Measurements from ENCODE around the gene FAM117B. TPM values are rescaled to one million over a fixed set of nuclear protein-coding genes. Genes with fewer than 3 reads are reported as not detected.

The FAM117B gene
- total RNA-seq, 1 experiment from 2014 or later, result 9.1 TPM

DNA sequence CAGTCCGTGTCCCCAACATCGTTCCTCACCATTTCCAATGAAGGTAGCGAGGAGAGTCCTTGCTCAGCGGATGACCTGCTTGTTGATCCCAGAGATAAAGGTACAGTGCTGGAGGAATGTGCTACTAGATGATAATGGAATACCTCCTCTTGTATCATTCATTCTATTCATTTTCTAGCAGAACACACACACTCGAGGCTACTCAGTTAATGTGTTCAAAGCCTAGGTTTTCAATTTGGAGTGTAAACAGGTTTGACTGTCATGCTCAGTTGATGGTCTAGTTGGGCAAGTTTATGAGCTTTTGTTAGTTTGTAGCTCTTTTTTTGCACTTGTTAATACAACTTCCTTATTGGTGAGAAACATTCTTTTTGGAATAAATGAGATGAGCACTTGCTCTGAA lies 122.6 kb downstream of the FAM117B start:
- TF ChIP-seq, protein P1, sequence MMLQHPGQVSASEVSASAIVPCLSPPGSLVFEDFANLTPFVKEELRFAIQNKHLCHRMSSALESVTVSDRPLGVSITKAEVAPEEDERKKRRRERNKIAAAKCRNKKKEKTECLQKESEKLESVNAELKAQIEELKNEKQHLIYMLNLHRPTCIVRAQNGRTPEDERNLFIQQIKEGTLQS (IDR thresholded peaks at IDR 0.05), result no peak
- TF ChIP-seq, protein P2, sequence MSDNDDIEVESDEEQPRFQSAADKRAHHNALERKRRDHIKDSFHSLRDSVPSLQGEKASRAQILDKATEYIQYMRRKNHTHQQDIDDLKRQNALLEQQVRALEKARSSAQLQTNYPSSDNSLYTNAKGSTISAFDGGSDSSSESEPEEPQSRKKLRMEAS (IDR thresholded peaks at IDR 0.05), result no peak
- TF ChIP-seq ZFX (IDR thresholded peaks at IDR 0.05) (no peak), CEBPB (IDR thresholded peaks at IDR 0.05; ENCODE audit: low read depth) (no peak), EZH2 (IDR thresholded peaks at IDR 0.05) (no peak), ZNF274 (IDR thresholded peaks at IDR 0.05; ENCODE audit: low read depth, low read length) (no peak), FOSL1 (IDR thresholded peaks at IDR 0.05; ENCODE audit: low read depth) (no peak), EZH2phosphoT487 (IDR thresholded peaks at IDR 0.05; ENCODE audit: borderline replicate concordance) (no peak), JUND (IDR thresholded peaks at IDR 0.05) (no peak)
- RAD21 ChIA-PET (ENCODE audit: low non-redundant PET in 1 of 2, low total read pairs in 2 of 2, uncharacterized antibody in 2 of 2, unreplicated experiment in 2 of 2), result no interaction called here
- DNase-seq (ENCODE audit: low read depth, low spot score), result no peak
- H3K4me3 ChIP-seq (replicated peaks in 1 of 2; ENCODE audit: low read depth in 1 of 2, low read length in 2 of 2), result no peak overlapping the region
- no peaks in the 10 kb centered on the region for H3K27me3 ChIP-seq (ENCODE audit: insufficient read depth, low read length)
- no peak overlapping the region for H3K27ac ChIP-seq (ENCODE audit: low read depth, low read length)
- CTCF ChIA-PET, result no interaction called here
- POLR2A ChIA-PET, result no interaction called here
- no TSS peak for BruUV-seq (replicated peaks)
- no peak overlapping the region for H2AFZ ChIP-seq (ENCODE audit: low read depth, low read length, poor library complexity, severe bottlenecking)
- H4K20me1 ChIP-seq (ENCODE audit: insufficient read depth), result no peaks in the 10 kb centered on the region
- intact Hi-C loops (cut with micrococcal nuclease), result no loop called here
- no peaks in the 10 kb centered on the region for H3K4me1 ChIP-seq (ENCODE audit: control insufficient read depth in 1 of 2, insufficient read depth in 2 of 2, low read length in 2 of 2)
- ATAC-seq, result no peak
- no peaks in the 10 kb centered on the region for H3K79me2 ChIP-seq (ENCODE audit: insufficient read depth, low read length)
- no peaks in the 10 kb centered on the region for H3K9me3 ChIP-seq (ENCODE audit: control insufficient read depth in 1 of 2, insufficient read depth in 1 of 2, low read depth in 1 of 2, low read length in 2 of 2)
- no peak overlapping the region for H3K9ac ChIP-seq (ENCODE audit: low read length)
- H3K9me2 ChIP-seq (ENCODE audit: insufficient read depth), result no peaks in the 10 kb centered on the region
- no peaks in the 10 kb centered on the region; a peak in 1 of 4 replicates for H3K36me3 ChIP-seq (ENCODE audit: control insufficient read depth in 1 of 2, insufficient read depth in 2 of 2, low read length in 2 of 2)
- no peak overlapping the region for H3K4me2 ChIP-seq (ENCODE audit: low read length)

DNA sequence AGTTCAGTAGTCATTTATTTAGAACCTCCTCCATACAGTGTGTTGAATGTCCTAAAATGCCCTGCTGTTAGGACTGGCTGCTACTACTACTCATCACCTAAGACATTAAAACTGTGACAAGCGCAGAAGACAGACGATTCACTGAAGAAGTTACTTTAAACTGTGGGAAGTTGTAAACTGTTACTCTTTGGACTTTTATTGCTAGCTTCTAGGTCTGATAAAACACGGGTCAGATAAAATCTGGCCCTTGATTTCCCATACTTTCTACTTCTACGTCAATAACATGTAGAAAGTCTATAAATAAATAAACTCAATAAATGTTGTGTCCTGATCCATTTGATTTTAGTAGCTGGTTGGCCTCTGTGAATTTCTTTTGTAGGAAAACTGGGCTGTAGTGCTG lies 123.4 kb downstream of the FAM117B start:
- Histone ChIP-seq H3K4me1 (ENCODE audit: control insufficient read depth in 1 of 2, insufficient read depth in 2 of 2, low read length in 2 of 2) (no peaks in the 10 kb centered on the region), H3K79me2 (ENCODE audit: insufficient read depth, low read length) (no peaks in the 10 kb centered on the region), H3K36me3 (ENCODE audit: control insufficient read depth in 1 of 2, insufficient read depth in 2 of 2, low read length in 2 of 2) (no peaks in the 10 kb centered on the region; a peak in 1 of 4 replicates), H4K20me1 (ENCODE audit: insufficient read depth) (no peaks in the 10 kb centered on the region), H3K27me3 (ENCODE audit: insufficient read depth, low read length) (no peaks in the 10 kb centered on the region), H3K27ac (ENCODE audit: low read depth, low read length) (no peak overlapping the region), H3K9me2 (ENCODE audit: insufficient read depth) (no peaks in the 10 kb centered on the region), H2AFZ (ENCODE audit: low read depth, low read length, poor library complexity, severe bottlenecking) (no peak overlapping the region), H3K9me3 (ENCODE audit: control insufficient read depth in 1 of 2, insufficient read depth in 1 of 2, low read depth in 1 of 2, low read length in 2 of 2) (no peaks in the 10 kb centered on the region), H3K9ac (ENCODE audit: low read length) (no peak overlapping the region), H3K4me2 (ENCODE audit: low read length) (no peak overlapping the region), H3K4me3 (replicated peaks in 1 of 2; ENCODE audit: low read depth in 1 of 2, low read length in 2 of 2) (no peak overlapping the region)
- no peak for ATAC-seq
- ChIA-PET POLR2A (no interaction called here), RAD21 (ENCODE audit: low non-redundant PET in 1 of 2, low total read pairs in 2 of 2, uncharacterized antibody in 2 of 2, unreplicated experiment in 2 of 2) (no interaction called here), CTCF (no interaction called here)
- no peak for DNase-seq (ENCODE audit: low read depth, low spot score)
- intact Hi-C loops (cut with micrococcal nuclease), result no loop called here
- TF ChIP-seq, protein P1 (IDR thresholded peaks at IDR 0.05), result no peak
- TF ChIP-seq POLR2A (IDR thresholded peaks at IDR 0.05; ENCODE audit: borderline replicate concordance, extremely low read depth, insufficient read depth, insufficient read length) (no peak), EGR1 (IDR thresholded peaks at IDR 0.05; ENCODE audit: low read depth) (no peak), CEBPB (IDR thresholded peaks at IDR 0.05; ENCODE audit: low read depth) (no peak), ELF1 (IDR thresholded peaks at IDR 0.05; ENCODE audit: borderline replicate concordance, low read depth) (no peak), RAD21 (IDR thresholded peaks at IDR 0.05; ENCODE audit: low read depth) (no peak)
- TF ChIP-seq, protein P2 (IDR thresholded peaks at IDR 0.05), result no peak
- TF ChIP-seq, protein P3, sequence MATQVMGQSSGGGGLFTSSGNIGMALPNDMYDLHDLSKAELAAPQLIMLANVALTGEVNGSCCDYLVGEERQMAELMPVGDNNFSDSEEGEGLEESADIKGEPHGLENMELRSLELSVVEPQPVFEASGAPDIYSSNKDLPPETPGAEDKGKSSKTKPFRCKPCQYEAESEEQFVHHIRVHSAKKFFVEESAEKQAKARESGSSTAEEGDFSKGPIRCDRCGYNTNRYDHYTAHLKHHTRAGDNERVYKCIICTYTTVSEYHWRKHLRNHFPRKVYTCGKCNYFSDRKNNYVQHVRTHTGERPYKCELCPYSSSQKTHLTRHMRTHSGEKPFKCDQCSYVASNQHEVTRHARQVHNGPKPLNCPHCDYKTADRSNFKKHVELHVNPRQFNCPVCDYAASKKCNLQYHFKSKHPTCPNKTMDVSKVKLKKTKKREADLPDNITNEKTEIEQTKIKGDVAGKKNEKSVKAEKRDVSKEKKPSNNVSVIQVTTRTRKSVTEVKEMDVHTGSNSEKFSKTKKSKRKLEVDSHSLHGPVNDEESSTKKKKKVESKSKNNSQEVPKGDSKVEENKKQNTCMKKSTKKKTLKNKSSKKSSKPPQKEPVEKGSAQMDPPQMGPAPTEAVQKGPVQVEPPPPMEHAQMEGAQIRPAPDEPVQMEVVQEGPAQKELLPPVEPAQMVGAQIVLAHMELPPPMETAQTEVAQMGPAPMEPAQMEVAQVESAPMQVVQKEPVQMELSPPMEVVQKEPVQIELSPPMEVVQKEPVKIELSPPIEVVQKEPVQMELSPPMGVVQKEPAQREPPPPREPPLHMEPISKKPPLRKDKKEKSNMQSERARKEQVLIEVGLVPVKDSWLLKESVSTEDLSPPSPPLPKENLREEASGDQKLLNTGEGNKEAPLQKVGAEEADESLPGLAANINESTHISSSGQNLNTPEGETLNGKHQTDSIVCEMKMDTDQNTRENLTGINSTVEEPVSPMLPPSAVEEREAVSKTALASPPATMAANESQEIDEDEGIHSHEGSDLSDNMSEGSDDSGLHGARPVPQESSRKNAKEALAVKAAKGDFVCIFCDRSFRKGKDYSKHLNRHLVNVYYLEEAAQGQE (IDR thresholded peaks at IDR 0.05; ENCODE audit: low read depth), result no peak
- no TSS peak for BruUV-seq (replicated peaks)
